H9 (cell line): ENCODE data around the gene MALRD1. TPM values are rescaled to one million over a fixed set of nuclear protein-coding genes. Genes with fewer than 3 reads are reported as not detected.

ENCODE experiments used
- DNase-seq: peaks from one replicate; pipeline ENCODE4 v3.0.0-alpha.2; 2017
- H2AFZ ChIP-seq: one replicate; pipeline ENCODE4 v1.6.1; 2013; ENCODE audit warnings: mild to moderate bottlenecking, low read length, control low read depth, moderate library complexity
- H2AK5ac ChIP-seq: 2 replicates; pipeline ENCODE4 v1.6.1; 2013; ENCODE audit warnings: low read length, control low read depth, mixed read lengths; ENCODE audit not compliant: insufficient read length
- H2BK120ac ChIP-seq: one replicate; pipeline ENCODE4 v1.6.1; 2013; ENCODE audit warnings: low read depth, mild to moderate bottlenecking, low read length, control low read depth, inconsistent platforms; ENCODE audit not compliant: poor library complexity, severe bottlenecking
- H2BK12ac ChIP-seq: 2 replicates; pipeline ENCODE4 v1.6.1; 2013; ENCODE audit warnings: low read length, control low read depth, mixed read lengths, low read depth; ENCODE audit not compliant: insufficient read length
- H2BK15ac ChIP-seq: 2 replicates; pipeline ENCODE4 v1.6.1; 2013; ENCODE audit warnings: low read depth, low read length, control low read depth
- H2BK20ac ChIP-seq: one replicate; pipeline ENCODE4 v1.6.1; 2013; ENCODE audit warnings: low read depth, mild to moderate bottlenecking, low read length, control low read depth, inconsistent platforms; ENCODE audit not compliant: poor library complexity, severe bottlenecking
- H2BK5ac ChIP-seq: 2 replicates; pipeline ENCODE4 v1.6.1; 2013; ENCODE audit warnings: low read length, control low read depth, mixed read lengths; ENCODE audit not compliant: insufficient read length
- H3K14ac ChIP-seq: 2 replicates; pipeline ENCODE4 v1.6.1; 2013; ENCODE audit warnings: low read length, control low read depth; ENCODE audit not compliant: insufficient read depth
- H3K18ac ChIP-seq: 2 replicates; pipeline ENCODE4 v1.6.1; 2013; ENCODE audit warnings: low read depth, mild to moderate bottlenecking, mixed read lengths, low read length, control low read depth; ENCODE audit not compliant: insufficient read length
- H3K23ac ChIP-seq: 2 replicates; pipeline ENCODE4 v1.6.1; 2013; ENCODE audit warnings: low read length, control low read depth, mixed read lengths, low read depth; ENCODE audit not compliant: insufficient read length
- H3K23me2 ChIP-seq: 2 replicates; pipeline ENCODE4 v1.6.1; 2013; ENCODE audit warnings: low read depth, mild to moderate bottlenecking, mixed read lengths, low read length, control low read depth; ENCODE audit not compliant: insufficient read length, poor library complexity, severe bottlenecking
- H3K27ac ChIP-seq: 2 replicates; pipeline ENCODE4 v1.5.1; 2013; ENCODE audit warnings: low read length, control low read depth, mixed read lengths, low read depth; ENCODE audit not compliant: insufficient read length
- H3K27me3 ChIP-seq: 2 replicates; pipeline ENCODE4 v1.6.1; 2013; ENCODE audit warnings: low read length, control low read depth, inconsistent platforms; ENCODE audit not compliant: insufficient read depth
- H3K4ac ChIP-seq: 2 replicates; pipeline ENCODE4 v1.6.1; 2013; ENCODE audit warnings: low read depth, mild to moderate bottlenecking, control low read depth, inconsistent platforms, low read length, moderate library complexity
- H3K4me1 ChIP-seq: 2 replicates; pipeline ENCODE4 v1.6.1; 2013; ENCODE audit warnings: low read length, control low read depth, inconsistent platforms; ENCODE audit not compliant: insufficient read depth
- H3K4me2 ChIP-seq: 2 replicates; pipeline ENCODE4 v1.6.1; 2013; ENCODE audit warnings: low read length, control low read depth, mixed read lengths; ENCODE audit not compliant: insufficient read length, insufficient read depth
- H3K56ac ChIP-seq: 2 replicates; pipeline ENCODE4 v1.6.1; 2013; ENCODE audit warnings: low read depth, mild to moderate bottlenecking, mixed read lengths, low read length, control low read depth; ENCODE audit not compliant: insufficient read length
- H3K79me1 ChIP-seq: 2 replicates; pipeline ENCODE4 v1.6.1; 2013; ENCODE audit warnings: low read depth, mild to moderate bottlenecking, moderate library complexity, low read length, control low read depth, inconsistent platforms; ENCODE audit not compliant: insufficient read depth, poor library complexity, severe bottlenecking
- H3K79me2 ChIP-seq: 2 replicates; pipeline ENCODE4 v1.6.1; 2013; ENCODE audit warnings: low read length, control low read depth, inconsistent platforms; ENCODE audit not compliant: insufficient read depth
- H3K9ac ChIP-seq: 2 replicates; pipeline ENCODE4 v1.6.1; 2013; ENCODE audit warnings: low read length, control low read depth, mixed read lengths; ENCODE audit not compliant: insufficient read length; ENCODE audit errors: extremely low read depth
- H3K9me3 ChIP-seq: one replicate; pipeline ENCODE4 v1.6.1; 2013; ENCODE audit warnings: low read depth, low read length, inconsistent platforms; ENCODE audit not compliant: control insufficient read depth
- H3T11ph ChIP-seq: one replicate; pipeline ENCODE4 v1.6.1; 2013; ENCODE audit warnings: mild to moderate bottlenecking, low read length, control low read depth, inconsistent platforms
- H4K20me1 ChIP-seq: one replicate; pipeline ENCODE4 v1.6.1; 2013; ENCODE audit not compliant: control insufficient read depth, insufficient read length, insufficient read depth
- H4K5ac ChIP-seq: 2 replicates; pipeline ENCODE4 v1.6.1; 2013; ENCODE audit warnings: low read depth, mild to moderate bottlenecking, mixed read lengths, low read length, control low read depth; ENCODE audit not compliant: insufficient read length
- H4K8ac ChIP-seq: replicated peaks from 2 replicates; pipeline ENCODE4 v1.6.1; 2013; ENCODE audit warnings: low read length, control low read depth, mixed read lengths, low read depth; ENCODE audit not compliant: insufficient read length
- H4K91ac ChIP-seq: 2 replicates; pipeline ENCODE4 v1.6.1; 2013; ENCODE audit warnings: low read depth, mild to moderate bottlenecking, moderate library complexity, mixed read lengths, low read length, control low read depth; ENCODE audit not compliant: insufficient read length
- H3K27ac Mint-ChIP-seq, 3 experiments: 2 replicates in 2 of 3; 3 replicates in 1 of 3; pipeline ENCODE4 v1.8.0; 2020 to 2021; ENCODE audit warnings: mixed read lengths in 3 of 3, mild to moderate bottlenecking in 1 of 3, moderate library complexity in 1 of 3
- H3K27me3 Mint-ChIP-seq: 2 replicates; pipeline ENCODE4 v1.8.0; 2021; ENCODE audit warnings: low read depth, mild to moderate bottlenecking, moderate library complexity, mixed read lengths
- H3K36me3 Mint-ChIP-seq, 3 experiments: 2 replicates in 2 of 3; 3 replicates in 1 of 3; pipeline ENCODE4 v1.8.0; 2020 to 2021; ENCODE audit warnings: low read depth in 3 of 3, mixed read lengths in 3 of 3; ENCODE audit not compliant: insufficient read depth in 1 of 3
- H3K4me1 Mint-ChIP-seq, 2 experiments: 2 replicates each; pipeline ENCODE4 v1.8.0; 2020; ENCODE audit warnings: mixed read lengths in 2 of 2
- H3K4me3 Mint-ChIP-seq, 2 experiments: 2 replicates in 1 of 2; 3 replicates in 1 of 2; pipeline ENCODE4 v1.8.0; 2020 to 2021; ENCODE audit warnings: mild to moderate bottlenecking in 2 of 2, mixed read lengths in 2 of 2, moderate library complexity in 1 of 2
- H3K9me3 Mint-ChIP-seq, 2 experiments: 2 replicates in 1 of 2; 3 replicates in 1 of 2; pipeline ENCODE4 v1.8.0; 2020; ENCODE audit warnings: mild to moderate bottlenecking in 2 of 2, mixed read lengths in 2 of 2, moderate library complexity in 1 of 2
- CTCF ChIP-seq: fragments of 200-600 bp; sonication (generic); conservative IDR thresholded peaks from 3 replicates; pipeline ENCODE4 v1.8.0; 2021; ENCODE audit warnings: antibody characterized with exemption, mild to moderate bottlenecking
- WGBS: extraction: QIAGEN DNeasy Blood & Tissue Kit; methylation state at CpG from one replicate; pipeline ENCODE4 v1.1.7; 2013; ENCODE audit warnings: missing lambda C conversion rate, low lambda C conversion rate, mixed read lengths; ENCODE audit not compliant: insufficient read length; ENCODE audit errors: extremely low coverage; 5-methylcytosine and 5-hydroxymethylcytosine counted together
- total RNA-seq: library from RNA; stranded (reverse); gene quantifications from 2 replicates; pipeline ENCODE4 v1.2.1, GENCODE V29; 2021

Gene MALRD1
- total RNA-seq, 1 experiment from 2014 or later, result 0.20 TPM

- Mint-ChIP-seq H3K27ac (no peak overlapping the region), H3K9me3 (peaks cover 4 to 6% of the 10 kb centered on the region in 2 experiments; a peak in 4 of 5 replicates), H3K27me3 (no peaks in the 10 kb centered on the region), H3K4me1 (peaks cover 12 to 13% of the 10 kb centered on the region in 2 experiments), H3K36me3 (peaks cover 0 to 17% (median 7%) of the 10 kb centered on the region in 3 experiments; a peak in 3 of 7 replicates), H3K4me3 (no peak overlapping the region)
- H2BK12ac ChIP-seq, result no peak overlapping the region
- H2AFZ ChIP-seq, result no peak overlapping the region
- H4K91ac ChIP-seq, result no peak overlapping the region
- no peak overlapping the region for H2AK5ac ChIP-seq
- no peak overlapping the region for H3K4me2 ChIP-seq
- no peak overlapping the region for H3K18ac ChIP-seq
- no peak overlapping the region for H3K27ac ChIP-seq
- TF ChIP-seq CTCF, result no peak
- H2BK120ac ChIP-seq, result no peak overlapping the region
- H3K23ac ChIP-seq, result no peak overlapping the region
- no peak for DNase-seq
- H3K4me1 ChIP-seq, result no peaks in the 10 kb centered on the region; the same call in 1 of the 2 replicates
- H3K14ac ChIP-seq, result no peak overlapping the region
- no peak overlapping the region for H3K4ac ChIP-seq
- H2BK20ac ChIP-seq, result no peak overlapping the region
- H3K23me2 ChIP-seq, result no peaks in the 10 kb centered on the region
- no peak overlapping the region for H4K8ac ChIP-seq
- H3T11ph ChIP-seq, result no peak overlapping the region
- no peak overlapping the region for H3K56ac ChIP-seq
- H3K9me3 ChIP-seq, result no peaks in the 10 kb centered on the region
- no peak overlapping the region for H2BK5ac ChIP-seq
- no peaks in the 10 kb centered on the region for H3K27me3 ChIP-seq
- no peaks in the 10 kb centered on the region for H3K79me2 ChIP-seq
- H3K79me1 ChIP-seq, result no peaks in the 10 kb centered on the region
- H3K9ac ChIP-seq, result no peak overlapping the region
- no peak overlapping the region for H2BK15ac ChIP-seq
- no peaks in the 10 kb centered on the region for H4K20me1 ChIP-seq
- no peak overlapping the region for H4K5ac ChIP-seq
- no CpG with 5 or more reads among the region's 4 CpGs for WGBS
Observed at GRCh38 chr10:19497026-19497425, 448.4 kb downstream of the MALRD1 start.
